Measurements from ENCODE around the gene PTGES3L. TPM values are rescaled to one million over a fixed set of nuclear protein-coding genes. Genes with fewer than 3 reads are reported as not detected.

Gene PTGES3L
- total and polyA plus RNA-seq, 4 donors, result 0.08 to 0.19 (median 0.13) TPM; not detected in 1

- WGBS, result 91% methylated on average over 5 of the region's 5 CpGs
- DNase-seq (ENCODE audit: low spot score), result no peak
- Histone ChIP-seq H3K4me3 (ENCODE audit: low read depth in 1 of 3, low read length in 3 of 3) (no peak overlapping the region), H3K9ac (ENCODE audit: low read depth in 1 of 2, low read length in 2 of 2) (no peak overlapping the region), H3K27me3 (ENCODE audit: control insufficient read depth in 4 of 4, insufficient read depth in 4 of 4, low read length in 3 of 4) (no peaks in the 10 kb centered on the region), H3K27ac (ENCODE audit: low read depth in 1 of 2, low read length in 2 of 2) (no peak overlapping the region), H3K4me1 (ENCODE audit: control insufficient read depth in 4 of 4, insufficient read depth in 4 of 4, low read length in 3 of 4) (peaks cover 4 to 9% (median 5%) of the 10 kb centered on the region in 4 donors), H3K36me3 (ENCODE audit: control insufficient read depth in 4 of 4, insufficient read depth in 3 of 4, low read depth in 1 of 4, low read length in 3 of 4) (peaks cover 22 to 43% (median 27%) of the 10 kb centered on the region in 4 donors), H3K9me3 (ENCODE audit: control insufficient read depth in 4 of 4, low read length in 3 of 4) (no peaks in the 10 kb centered on the region)
- TF ChIP-seq NR2F2 (IDR thresholded peaks at IDR 0.05) (no peak), HNF4A (conservative IDR thresholded peaks at IDR 0.05) (no peak)
Observed at GRCh38 chr17:42992872-42993271, 13.0 kb upstream of the PTGES3L start.

GRCh38 chr17:42991471-42991870 is 11.6 kb upstream of the PTGES3L start:
- 94% methylated on average over 6 of the region's 6 CpGs for whole genome bisulfite sequencing
- no peak overlapping the region for H3K27ac ChIP-seq (ENCODE audit: low read depth in 1 of 2, low read length in 2 of 2)
- DNase-seq (ENCODE audit: low spot score), result no peak

GRCh38 chr17:42989726-42990652 is 10.1 kb upstream of the PTGES3L start:
- DNase-seq (ENCODE audit: low spot score), result no peak
- Histone ChIP-seq H3K9ac (ENCODE audit: low read depth in 1 of 2, low read length in 2 of 2) (no peak overlapping the region), H3K36me3 (ENCODE audit: control insufficient read depth in 4 of 4, insufficient read depth in 3 of 4, low read depth in 1 of 4, low read length in 3 of 4) (peaks cover 24 to 50% (median 36%) of the 10 kb centered on the region in 4 donors), H3K27ac (ENCODE audit: low read depth in 1 of 2, low read length in 2 of 2) (no peak overlapping the region), H3K9me3 (ENCODE audit: control insufficient read depth in 4 of 4, low read length in 3 of 4) (no peaks in the 10 kb centered on the region), H3K4me1 (ENCODE audit: control insufficient read depth in 4 of 4, insufficient read depth in 4 of 4, low read length in 3 of 4) (no peaks in the 10 kb centered on the region), H3K4me3 (ENCODE audit: low read depth in 1 of 3, low read length in 3 of 3) (no peak overlapping the region), H3K27me3 (ENCODE audit: control insufficient read depth in 4 of 4, insufficient read depth in 4 of 4, low read length in 3 of 4) (no peaks in the 10 kb centered on the region)
- WGBS, result 91% methylated on average over 6 of the region's 6 CpGs
- TF ChIP-seq SP1 (IDR thresholded peaks at IDR 0.05), result no peak
- no peak for TF ChIP-seq RAD21 (IDR thresholded peaks at IDR 0.05)
- TF ChIP-seq ZBTB33 (IDR thresholded peaks at IDR 0.05), result no peak
- no peak for TF ChIP-seq FOXA1 (IDR thresholded peaks at IDR 0.05)
- TF ChIP-seq MAX (IDR thresholded peaks at IDR 0.05), result no peak
- TF ChIP-seq GABPA (IDR thresholded peaks at IDR 0.05 in 1 of 2, conservative IDR thresholded peaks at IDR 0.05 in 1 of 2), result no peak
- TF ChIP-seq TAF1 (conservative IDR thresholded peaks at IDR 0.05), result no peak
- no peak for TF ChIP-seq YY1 (IDR thresholded peaks at IDR 0.05)
- TF ChIP-seq ATF3 (IDR thresholded peaks at IDR 0.05), result no peak
- TF ChIP-seq FOXA2 (IDR thresholded peaks at IDR 0.05), result no peak
- TF ChIP-seq HNF4G (IDR thresholded peaks at IDR 0.05), result no peak
- TF ChIP-seq EGR1 (IDR thresholded peaks at IDR 0.05; ENCODE audit: low read depth in 2 of 2), result no peak
- no peak for TF ChIP-seq REST (IDR thresholded peaks at IDR 0.05)
- no peak for TF ChIP-seq RXRA (IDR thresholded peaks at IDR 0.05)
- TF ChIP-seq HNF4A (conservative IDR thresholded peaks at IDR 0.05), result no peak

More at GRCh38 chr17:42991471-42991870, 11.6 kb upstream of the PTGES3L start:
- Histone ChIP-seq H3K9me3 (ENCODE audit: control insufficient read depth in 4 of 4, low read length in 3 of 4) (no peaks in the 10 kb centered on the region), H3K9ac (ENCODE audit: low read depth in 1 of 2, low read length in 2 of 2) (no peak overlapping the region), H3K27me3 (ENCODE audit: control insufficient read depth in 4 of 4, insufficient read depth in 4 of 4, low read length in 3 of 4) (no peaks in the 10 kb centered on the region), H3K4me1 (ENCODE audit: control insufficient read depth in 4 of 4, insufficient read depth in 4 of 4, low read length in 3 of 4) (no peaks in the 10 kb centered on the region), H3K36me3 (ENCODE audit: control insufficient read depth in 4 of 4, insufficient read depth in 3 of 4, low read depth in 1 of 4, low read length in 3 of 4) (peaks cover 24 to 50% (median 34%) of the 10 kb centered on the region in 4 donors), H3K4me3 (ENCODE audit: low read depth in 1 of 3, low read length in 3 of 3) (no peak overlapping the region)
- TF ChIP-seq YY1 (IDR thresholded peaks at IDR 0.05) (no peak), ATF3 (IDR thresholded peaks at IDR 0.05) (no peak)

All from liver (tissue), 9 donors.